ENCODE measurements around the gene PLCD3.

The PLCD3 gene

DNA sequence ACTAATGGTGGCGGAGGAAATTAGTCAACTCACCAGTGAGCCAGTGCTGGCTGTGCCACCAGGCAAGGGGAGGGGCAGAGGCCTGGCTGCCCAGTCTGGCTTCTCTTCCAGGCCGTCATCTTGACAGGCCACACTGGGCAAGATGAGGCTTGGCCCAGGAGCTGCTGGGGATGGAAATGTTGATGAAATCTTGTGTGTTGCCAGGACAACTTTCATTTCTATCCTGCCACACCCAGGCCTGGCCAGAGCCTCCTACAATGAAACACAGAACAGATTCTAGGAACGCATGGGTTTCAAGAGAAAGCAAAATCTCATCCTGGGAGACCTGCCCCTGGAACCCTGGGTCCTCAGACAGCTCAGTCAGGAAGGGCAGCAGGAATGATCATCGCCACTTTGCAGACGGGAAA is 38.6 kb upstream of the PLCD3 start:
- TF ChIP-seq, protein P1, sequence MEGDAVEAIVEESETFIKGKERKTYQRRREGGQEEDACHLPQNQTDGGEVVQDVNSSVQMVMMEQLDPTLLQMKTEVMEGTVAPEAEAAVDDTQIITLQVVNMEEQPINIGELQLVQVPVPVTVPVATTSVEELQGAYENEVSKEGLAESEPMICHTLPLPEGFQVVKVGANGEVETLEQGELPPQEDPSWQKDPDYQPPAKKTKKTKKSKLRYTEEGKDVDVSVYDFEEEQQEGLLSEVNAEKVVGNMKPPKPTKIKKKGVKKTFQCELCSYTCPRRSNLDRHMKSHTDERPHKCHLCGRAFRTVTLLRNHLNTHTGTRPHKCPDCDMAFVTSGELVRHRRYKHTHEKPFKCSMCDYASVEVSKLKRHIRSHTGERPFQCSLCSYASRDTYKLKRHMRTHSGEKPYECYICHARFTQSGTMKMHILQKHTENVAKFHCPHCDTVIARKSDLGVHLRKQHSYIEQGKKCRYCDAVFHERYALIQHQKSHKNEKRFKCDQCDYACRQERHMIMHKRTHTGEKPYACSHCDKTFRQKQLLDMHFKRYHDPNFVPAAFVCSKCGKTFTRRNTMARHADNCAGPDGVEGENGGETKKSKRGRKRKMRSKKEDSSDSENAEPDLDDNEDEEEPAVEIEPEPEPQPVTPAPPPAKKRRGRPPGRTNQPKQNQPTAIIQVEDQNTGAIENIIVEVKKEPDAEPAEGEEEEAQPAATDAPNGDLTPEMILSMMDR (IDR thresholded peaks at IDR 0.05; ENCODE audit: insufficient read depth, low read length, poor library complexity, severe bottlenecking): no peak
- no peak for TF ChIP-seq EZH2phosphoT487 (conservative IDR thresholded peaks at IDR 0.05; ENCODE audit: low read length)
- no peak overlapping the region for H3K27ac ChIP-seq (ENCODE audit: low read depth, low read length)
- H4K20me1 ChIP-seq (ENCODE audit: low read depth, low read length): no peaks in the 10 kb centered on the region
- no peak overlapping the region for H3K4me2 ChIP-seq (ENCODE audit: low read depth, low read length, poor library complexity, severe bottlenecking)
- H3K9me3 ChIP-seq (ENCODE audit: insufficient read depth, low read length): no peaks in the 10 kb centered on the region
- no peaks in the 10 kb centered on the region for H3K79me2 ChIP-seq (ENCODE audit: insufficient read depth, low read length)
- H3K9me2 ChIP-seq (replicated peaks; ENCODE audit: insufficient read depth, low read length): no peaks in the 10 kb centered on the region
- no peaks in the 10 kb centered on the region for H3F3A ChIP-seq (ENCODE audit: insufficient read depth)
- H3K27me3 ChIP-seq (ENCODE audit: low read length): no peaks in the 10 kb centered on the region
- no peak overlapping the region for H2AFZ ChIP-seq (ENCODE audit: low read depth, low read length, severe bottlenecking)
- H3K9ac ChIP-seq (ENCODE audit: low read length): no peak overlapping the region
- H3K4me3 ChIP-seq (ENCODE audit: insufficient read depth, low read length, poor library complexity, severe bottlenecking): no peak overlapping the region
- no peaks in the 10 kb centered on the region for H3K36me3 ChIP-seq (ENCODE audit: low read length)

DNA sequence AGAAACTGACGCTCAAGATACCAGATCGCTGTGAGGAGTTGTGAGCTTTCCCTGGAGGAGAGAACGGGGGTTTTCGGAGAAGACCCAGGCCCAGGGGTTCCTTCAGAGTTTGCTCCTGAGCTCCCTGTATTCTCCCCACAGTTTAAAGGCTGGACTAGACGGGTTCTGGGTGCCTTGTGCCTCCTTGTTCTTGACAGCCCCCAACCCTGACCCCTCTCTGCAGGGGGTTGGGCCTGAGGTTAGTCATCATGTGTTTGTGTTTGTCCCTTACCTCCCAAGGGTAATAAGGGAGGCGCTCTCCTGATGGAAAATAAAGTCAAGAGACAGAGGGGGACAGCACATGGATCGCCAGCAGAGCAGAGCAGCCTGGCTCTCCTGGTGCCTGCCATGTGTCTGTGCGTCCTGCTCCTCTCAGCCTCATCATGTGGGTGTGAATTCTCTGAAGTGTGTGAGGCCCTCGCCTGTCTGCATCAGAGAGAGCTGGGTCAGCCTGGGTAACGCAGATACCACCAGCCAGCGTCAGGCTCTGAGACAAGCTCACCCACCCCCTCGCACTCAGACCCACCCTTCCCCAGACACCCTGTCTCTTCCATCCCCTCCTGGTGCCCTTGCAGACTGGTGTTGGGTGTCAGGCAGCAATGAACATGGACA is 38.1 kb upstream of the PLCD3 start:
- H3K27me3 ChIP-seq (ENCODE audit: low read length): no peaks in the 10 kb centered on the region
- H2AFZ ChIP-seq (ENCODE audit: low read depth, low read length, severe bottlenecking): no peak overlapping the region
- H3K79me2 ChIP-seq (ENCODE audit: insufficient read depth, low read length): no peaks in the 10 kb centered on the region
- TF ChIP-seq EZH2phosphoT487 (conservative IDR thresholded peaks at IDR 0.05; ENCODE audit: low read length): no peak
- TF ChIP-seq, protein P1 (IDR thresholded peaks at IDR 0.05; ENCODE audit: insufficient read depth, low read length, poor library complexity, severe bottlenecking): no peak
- H3K9me3 ChIP-seq (ENCODE audit: insufficient read depth, low read length): no peaks in the 10 kb centered on the region
- H3K9me2 ChIP-seq (replicated peaks; ENCODE audit: insufficient read depth, low read length): no peaks in the 10 kb centered on the region
- no peak overlapping the region for H3K9ac ChIP-seq (ENCODE audit: low read length)
- H3K4me3 ChIP-seq (ENCODE audit: insufficient read depth, low read length, poor library complexity, severe bottlenecking): no peak overlapping the region
- no peak overlapping the region for H3K4me2 ChIP-seq (ENCODE audit: low read depth, low read length, poor library complexity, severe bottlenecking)
- no peak overlapping the region for H3K27ac ChIP-seq (ENCODE audit: low read depth, low read length)
- H3F3A ChIP-seq (ENCODE audit: insufficient read depth): no peaks in the 10 kb centered on the region
- H3K36me3 ChIP-seq (ENCODE audit: low read length): no peaks in the 10 kb centered on the region
- no peaks in the 10 kb centered on the region for H4K20me1 ChIP-seq (ENCODE audit: low read depth, low read length)

DNA sequence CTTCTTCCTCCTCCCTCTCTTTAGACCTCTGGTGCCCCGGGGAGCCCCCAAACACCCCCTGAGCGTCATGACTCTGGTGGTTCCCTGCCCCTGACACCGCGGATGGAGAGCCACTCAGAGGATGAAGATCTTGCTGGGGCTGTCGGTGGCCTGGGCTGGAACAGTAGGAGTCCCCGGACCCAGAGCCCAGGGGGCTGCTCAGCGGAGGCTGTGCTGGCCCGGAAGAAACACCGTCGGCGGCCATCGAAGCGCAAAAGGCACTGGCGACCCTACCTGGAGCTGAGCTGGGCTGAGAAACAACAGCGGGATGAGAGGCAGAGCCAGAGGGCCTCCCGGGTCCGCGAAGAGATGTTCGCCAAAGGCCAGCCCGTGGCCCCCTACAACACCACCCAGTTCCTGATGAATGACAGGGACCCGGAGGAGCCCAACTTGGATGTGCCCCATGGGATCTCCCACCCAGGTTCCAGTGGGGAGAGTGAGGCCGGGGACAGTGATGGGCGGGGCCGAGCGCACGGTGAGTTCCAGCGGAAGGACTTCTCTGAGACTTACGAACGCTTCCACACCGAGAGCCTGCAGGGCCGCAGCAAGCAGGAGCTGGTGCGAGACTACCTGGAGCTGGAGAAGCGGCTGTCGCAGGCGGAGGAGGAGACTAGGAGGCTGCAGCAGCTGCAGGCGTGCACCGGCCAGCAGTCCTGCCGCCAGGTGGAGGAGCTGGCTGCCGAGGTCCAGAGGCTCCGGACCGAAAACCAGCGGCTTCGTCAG is 36.9 kb upstream of the PLCD3 start:
- no peak overlapping the region for H3K4me2 ChIP-seq (ENCODE audit: low read depth, low read length, poor library complexity, severe bottlenecking)
- no peaks in the 10 kb centered on the region for H3K27me3 ChIP-seq (ENCODE audit: low read length)
- no peaks in the 10 kb centered on the region for H4K20me1 ChIP-seq (ENCODE audit: low read depth, low read length)
- no peaks in the 10 kb centered on the region for H3K79me2 ChIP-seq (ENCODE audit: insufficient read depth, low read length)
- no peaks in the 10 kb centered on the region for H3K36me3 ChIP-seq (ENCODE audit: low read length)
- no peaks in the 10 kb centered on the region for H3K9me3 ChIP-seq (ENCODE audit: insufficient read depth, low read length)
- TF ChIP-seq, protein P1 (IDR thresholded peaks at IDR 0.05; ENCODE audit: insufficient read depth, low read length, poor library complexity, severe bottlenecking): no peak
- no peak for TF ChIP-seq EZH2phosphoT487 (conservative IDR thresholded peaks at IDR 0.05; ENCODE audit: low read length)
- H3K9ac ChIP-seq (ENCODE audit: low read length): no peak overlapping the region
- H3F3A ChIP-seq (ENCODE audit: insufficient read depth): no peaks in the 10 kb centered on the region
- no peak overlapping the region for H3K27ac ChIP-seq (ENCODE audit: low read depth, low read length)
- no peak overlapping the region for H3K4me3 ChIP-seq (ENCODE audit: insufficient read depth, low read length, poor library complexity, severe bottlenecking)
- no peak overlapping the region for H2AFZ ChIP-seq (ENCODE audit: low read depth, low read length, severe bottlenecking)
- H3K9me2 ChIP-seq (replicated peaks; ENCODE audit: insufficient read depth, low read length): no peaks in the 10 kb centered on the region

All from SU-DHL-6 (cell line).